ENCODE data around the gene VSIG1. TPM values are rescaled to one million over a fixed set of nuclear protein-coding genes. Genes with fewer than 3 reads are reported as not detected.

VSIG1 gene
- polyA plus RNA-seq, 1 donor (not counting 4 experiments of a cell fraction or from before 2014, with no cell fraction given), result 7.2 TPM

GRCh38 chrX:108127152-108127551 is 82.3 kb downstream of the VSIG1 start:
- Histone ChIP-seq H3K9me1 (ENCODE audit: control insufficient read depth, extremely low read depth, insufficient read depth, low read length) (no peaks in the 10 kb centered on the region), H3K4me2 (ENCODE audit: control insufficient read depth, extremely low read depth, insufficient read depth, low read depth, low read length) (no peak overlapping the region), H2AFZ (ENCODE audit: control insufficient read depth, low read length) (no peak overlapping the region), H3K9me3 (ENCODE audit: control insufficient read depth, low read depth, low read length) (no peaks in the 10 kb centered on the region), H3K4me3 (ENCODE audit: control insufficient read depth in 2 of 3, extremely low read depth in 1 of 3, insufficient read depth in 2 of 3, low read depth in 1 of 3, low read length in 3 of 3) (no peak overlapping the region), H4K20me1 (ENCODE audit: control insufficient read depth, extremely low read depth, insufficient read depth, low read length) (no peaks in the 10 kb centered on the region), H3K79me2 (ENCODE audit: control insufficient read depth, insufficient read depth, low read length) (no peaks in the 10 kb centered on the region), H3K4me1 (ENCODE audit: control insufficient read depth, extremely low read depth, insufficient read depth, low read length) (peaks cover 25% of the 10 kb centered on the region), H3K9ac (ENCODE audit: control insufficient read depth, extremely low read depth, insufficient read depth, low read length) (no peak overlapping the region), H3K27ac (ENCODE audit: control insufficient read depth, insufficient read depth, low read length) (no peak overlapping the region), H3K27me3 (ENCODE audit: control insufficient read depth, extremely low read depth, insufficient read depth, low read length) (no peaks in the 10 kb centered on the region), H3K36me3 (ENCODE audit: control insufficient read depth in 2 of 2, extremely low read depth in 1 of 2, insufficient read depth in 2 of 2, low read length in 2 of 2) (no peaks in the 10 kb centered on the region)
- dilution Hi-C loops (cut with MboI; ENCODE audit: extremely low pct_ligation_motif_present, low sequenced_read_pairs), result no loop called here
- no peak for TF ChIP-seq CTCF (optimal IDR thresholded peaks at IDR 0.05 in 1 of 3, IDR thresholded peaks at IDR 0.05 in 1 of 3, conservative IDR thresholded peaks at IDR 0.05 in 1 of 3; ENCODE audit: extremely low read depth in 1 of 3, insufficient read depth in 2 of 3, low read length in 3 of 3)
- no peak for TF ChIP-seq EZH2 (IDR thresholded peaks at IDR 0.05; ENCODE audit: low read length)
- no peak for DNase-seq (ENCODE audit: low read depth, low spot score)
- no peak for FAIRE-seq

Other genes starting within 250 kb of the VSIG1 start
- 8.9 to 9.6 TPM (median 9.4 TPM) in 3 replicates for gene MID2, start 219.2 kb upstream of the VSIG1 start, polyA plus RNA-seq
- not detected in 3 replicates for gene TEX13B, start 62.7 kb upstream of the VSIG1 start, polyA plus RNA-seq
- 65.3 to 89.3 TPM (median 70.2 TPM) in 3 replicates for gene PSMD10, start 46.5 kb downstream of the VSIG1 start, polyA plus RNA-seq
- 14.5 to 19.3 TPM (median 16.5 TPM) in 3 replicates for gene ATG4A, start 46.7 kb downstream of the VSIG1 start, polyA plus RNA-seq